Measurements from ENCODE around the gene TTYH1. TPM values are rescaled to one million over a fixed set of nuclear protein-coding genes. Genes with fewer than 3 reads are reported as not detected.

Gene TTYH1
- total RNA-seq, 2 experiments from 2014 or later = not detected

- Histone ChIP-seq H3K9me3 (ENCODE audit: control insufficient read depth in 1 of 2, insufficient read depth in 1 of 2, low read length in 2 of 2) (no peaks in the 10 kb centered on the region), H3K27ac (ENCODE audit: low read depth in 1 of 2, low read length in 2 of 2) (peak overlapping the region in 1 of 2 donors; percentile 7), H3K4me1 (ENCODE audit: insufficient read depth, low read length) (peaks cover 48% of the 10 kb centered on the region), H3K27me3 (ENCODE audit: control insufficient read depth in 1 of 2, insufficient read depth in 2 of 2, low read length in 2 of 2) (no peaks in the 10 kb centered on the region), H3K36me3 (ENCODE audit: insufficient read depth, low read length) (peaks cover 71% of the 10 kb centered on the region), H3K4me3 (ENCODE audit: low read length) (no peak overlapping the region)
- Mint-ChIP-seq H3K27me3 (no peaks in the 10 kb centered on the region), H3K4me3 (peak overlapping the region; percentile 92), H3K36me3 (ENCODE audit: low read depth) (peaks cover 90% of the 10 kb centered on the region), H3K27ac (peak overlapping the region; percentile 98), H3K9me3 (no peaks in the 10 kb centered on the region), H3K4me1 (ENCODE audit: low read depth) (peaks cover 53% of the 10 kb centered on the region)
- ChIA-PET POLR2A (interaction anchor here (1.5 to 2.5 kb wide), 2 partner anchors 8 to 10 kb away, joined by 5 to 11 read pairs; partner anchors contain the start of gene LENG9), CTCF (no interaction called here)
- intact Hi-C loops (cut with DNase I, micrococcal nuclease) = no loop called here
- ATAC-seq (ENCODE audit: poor library complexity) (no peak), DNase-seq (no peak)
- TF ChIP-seq, protein P1, sequence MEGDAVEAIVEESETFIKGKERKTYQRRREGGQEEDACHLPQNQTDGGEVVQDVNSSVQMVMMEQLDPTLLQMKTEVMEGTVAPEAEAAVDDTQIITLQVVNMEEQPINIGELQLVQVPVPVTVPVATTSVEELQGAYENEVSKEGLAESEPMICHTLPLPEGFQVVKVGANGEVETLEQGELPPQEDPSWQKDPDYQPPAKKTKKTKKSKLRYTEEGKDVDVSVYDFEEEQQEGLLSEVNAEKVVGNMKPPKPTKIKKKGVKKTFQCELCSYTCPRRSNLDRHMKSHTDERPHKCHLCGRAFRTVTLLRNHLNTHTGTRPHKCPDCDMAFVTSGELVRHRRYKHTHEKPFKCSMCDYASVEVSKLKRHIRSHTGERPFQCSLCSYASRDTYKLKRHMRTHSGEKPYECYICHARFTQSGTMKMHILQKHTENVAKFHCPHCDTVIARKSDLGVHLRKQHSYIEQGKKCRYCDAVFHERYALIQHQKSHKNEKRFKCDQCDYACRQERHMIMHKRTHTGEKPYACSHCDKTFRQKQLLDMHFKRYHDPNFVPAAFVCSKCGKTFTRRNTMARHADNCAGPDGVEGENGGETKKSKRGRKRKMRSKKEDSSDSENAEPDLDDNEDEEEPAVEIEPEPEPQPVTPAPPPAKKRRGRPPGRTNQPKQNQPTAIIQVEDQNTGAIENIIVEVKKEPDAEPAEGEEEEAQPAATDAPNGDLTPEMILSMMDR (IDR thresholded peaks at IDR 0.05) = no peak
These were observed 36.7 kb downstream of the TTYH1 start for GRCh38 chr19:54451997-54452396.

DNA sequence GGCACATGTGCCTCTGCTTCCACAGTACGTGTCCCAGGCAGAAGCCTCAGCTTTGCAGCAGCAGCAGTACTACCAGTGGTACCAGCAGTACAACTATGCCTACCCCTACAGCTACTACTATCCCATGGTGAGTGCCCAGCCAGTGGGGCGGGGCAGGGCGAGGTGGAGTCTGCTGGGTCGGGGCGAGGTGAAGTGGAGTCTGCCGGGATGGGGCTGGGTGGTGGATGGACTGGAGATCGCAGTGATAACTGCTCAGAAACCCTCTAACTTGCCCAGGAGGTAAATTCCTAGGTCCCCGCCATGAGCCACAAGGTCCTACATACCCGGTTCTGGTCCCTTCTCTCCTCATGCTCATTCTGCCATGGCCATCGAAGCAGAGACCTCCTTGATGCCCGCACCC lies 37.4 kb downstream of the TTYH1 start:
- POLR2A ChIA-PET = interaction anchor here (2.5 kb wide), 1 partner anchor 10 kb away, joined by 11 read pairs; the partner anchor contains the start of gene LENG9
- peaks cover 74% of the 10 kb centered on the region for H3K36me3 ChIP-seq (ENCODE audit: insufficient read depth, low read length)
- H3K27ac ChIP-seq (ENCODE audit: low read depth in 1 of 2, low read length in 2 of 2) = no peak overlapping the region
- peaks cover 96% of the 10 kb centered on the region for H3K36me3 Mint-ChIP-seq (ENCODE audit: low read depth)
- no peaks in the 10 kb centered on the region for H3K27me3 Mint-ChIP-seq
- no peak overlapping the region for H3K4me3 ChIP-seq (ENCODE audit: low read length)
- DNase-seq (peak in 1 of 14 experiments; percentile 20), ATAC-seq (ENCODE audit: poor library complexity) (no peak)
- peaks cover 46% of the 10 kb centered on the region for H3K4me1 Mint-ChIP-seq (ENCODE audit: low read depth)
- H3K9me3 ChIP-seq (ENCODE audit: control insufficient read depth in 1 of 2, insufficient read depth in 1 of 2, low read length in 2 of 2) = no peaks in the 10 kb centered on the region
- CTCF ChIA-PET = no interaction called here
- H3K4me1 ChIP-seq (ENCODE audit: insufficient read depth, low read length) = peaks cover 42% of the 10 kb centered on the region
- H3K4me3 Mint-ChIP-seq = peak overlapping the region; percentile 67
- intact Hi-C loops (cut with DNase I, micrococcal nuclease) = no loop called here
- H3K27ac Mint-ChIP-seq = peak overlapping the region; percentile 75
- no peaks in the 10 kb centered on the region for H3K9me3 Mint-ChIP-seq
- TF ChIP-seq, protein P1 (IDR thresholded peaks at IDR 0.05) = no peak
- no peaks in the 10 kb centered on the region for H3K27me3 ChIP-seq (ENCODE audit: control insufficient read depth in 1 of 2, insufficient read depth in 2 of 2, low read length in 2 of 2)

DNA sequence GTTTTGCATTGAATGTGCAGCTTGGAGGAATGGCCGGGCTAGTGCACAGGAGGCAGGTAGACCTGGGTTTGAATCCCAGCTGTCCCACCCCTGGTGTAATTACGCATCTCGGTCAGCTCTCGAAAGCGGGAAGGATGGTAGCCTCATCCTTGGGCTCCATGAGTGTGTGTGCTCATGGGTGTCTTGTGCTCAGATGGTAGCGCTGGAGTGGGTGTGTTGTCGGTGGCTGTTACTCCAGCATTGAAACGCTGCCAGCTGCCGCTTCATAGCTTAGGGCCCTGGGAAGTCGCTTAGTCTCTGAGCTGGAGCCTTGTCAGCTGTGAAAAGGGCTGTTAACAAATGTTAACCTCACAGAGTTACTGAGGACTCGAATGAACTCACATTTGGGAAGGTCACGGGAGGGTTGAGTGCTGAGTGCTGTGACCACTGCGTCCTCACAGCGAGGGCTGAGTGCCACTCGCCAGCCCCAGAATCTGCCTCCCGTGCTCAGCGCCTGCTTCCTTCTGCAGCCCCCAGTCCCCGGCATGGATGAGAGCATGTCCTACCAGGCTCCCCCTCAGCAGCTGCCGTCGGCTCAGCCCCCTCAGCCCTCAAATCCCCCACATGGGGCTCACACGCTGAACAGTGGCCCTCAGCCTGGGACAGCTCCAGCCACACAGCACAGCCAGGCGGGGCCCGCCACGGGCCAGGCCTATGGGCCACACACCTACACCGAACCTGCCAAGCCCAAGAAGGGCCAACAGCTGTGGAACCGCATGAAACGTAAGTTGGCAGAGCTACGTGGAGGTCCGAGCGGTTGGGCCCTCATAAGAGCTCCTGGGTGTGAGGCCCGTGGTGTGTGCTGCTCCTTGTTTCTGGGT lies 38.9 kb downstream of the TTYH1 start:
- no peaks in the 10 kb centered on the region for H3K27me3 ChIP-seq (ENCODE audit: control insufficient read depth in 1 of 2, insufficient read depth in 2 of 2, low read length in 2 of 2)
- ChIA-PET POLR2A (interaction anchor here (1.8 kb wide), 1 partner anchor 8 kb away, joined by 5 read pairs; no protein-coding TSS in a partner anchor), CTCF (no interaction called here)
- DNase-seq (peak in 1 of 14 experiments; percentile 26), ATAC-seq (ENCODE audit: poor library complexity) (no peak)
- no peak overlapping the region for H3K4me3 ChIP-seq (ENCODE audit: low read length)
- peaks cover 40% of the 10 kb centered on the region for H3K4me1 ChIP-seq (ENCODE audit: insufficient read depth, low read length)
- TF ChIP-seq, protein P1 (IDR thresholded peaks at IDR 0.05) = no peak
- intact Hi-C loops (cut with DNase I, micrococcal nuclease) = no loop called here
- no peaks in the 10 kb centered on the region for H3K9me3 ChIP-seq (ENCODE audit: control insufficient read depth in 1 of 2, insufficient read depth in 1 of 2, low read length in 2 of 2)
- H3K4me3 Mint-ChIP-seq = no peak overlapping the region
- no peak overlapping the region for H3K27ac ChIP-seq (ENCODE audit: low read depth in 1 of 2, low read length in 2 of 2)
- H3K27ac Mint-ChIP-seq = peak overlapping the region; percentile 75
- H3K4me1 Mint-ChIP-seq (ENCODE audit: low read depth) = peaks cover 44% of the 10 kb centered on the region
- H3K9me3 Mint-ChIP-seq = no peaks in the 10 kb centered on the region
- peaks cover 97% of the 10 kb centered on the region for H3K36me3 Mint-ChIP-seq (ENCODE audit: low read depth)
- H3K27me3 Mint-ChIP-seq = no peaks in the 10 kb centered on the region
- peaks cover 89% of the 10 kb centered on the region for H3K36me3 ChIP-seq (ENCODE audit: insufficient read depth, low read length)
